GM06990 (cell line): ENCODE results near the gene BPIFB4.

Experiments
- DNase-seq: peaks from one replicate; pipeline ENCODE4 v3.0.0-alpha.2; 2011; ENCODE audit not compliant: insufficient read length; ENCODE audit errors: extremely low read depth
- H3K27me3 ChIP-seq: replicated peaks from 2 replicates; pipeline ENCODE4 v1.6.0; 2011; ENCODE audit warnings: low read length; ENCODE audit not compliant: control insufficient read depth, insufficient read depth
- H3K36me3 ChIP-seq: 2 replicates; pipeline ENCODE4 v1.5.1; 2011; ENCODE audit warnings: low read length; ENCODE audit not compliant: control insufficient read depth, insufficient read depth
- H3K4me3 ChIP-seq: replicated peaks from 2 replicates; pipeline ENCODE4 v1.5.1; 2011; ENCODE audit warnings: low read depth, mild to moderate bottlenecking, control low read depth, low read length
- TF ChIP-seq, protein P1 (sequence below): IDR thresholded peaks from 2 replicates; pipeline ENCODE4 v1.5.1; 2011; ENCODE audit warnings: low read length, control low read depth, mild to moderate bottlenecking, inconsistent platforms; ENCODE audit not compliant: insufficient read depth, poor library complexity, severe bottlenecking

BPIFB4 gene

DNA sequence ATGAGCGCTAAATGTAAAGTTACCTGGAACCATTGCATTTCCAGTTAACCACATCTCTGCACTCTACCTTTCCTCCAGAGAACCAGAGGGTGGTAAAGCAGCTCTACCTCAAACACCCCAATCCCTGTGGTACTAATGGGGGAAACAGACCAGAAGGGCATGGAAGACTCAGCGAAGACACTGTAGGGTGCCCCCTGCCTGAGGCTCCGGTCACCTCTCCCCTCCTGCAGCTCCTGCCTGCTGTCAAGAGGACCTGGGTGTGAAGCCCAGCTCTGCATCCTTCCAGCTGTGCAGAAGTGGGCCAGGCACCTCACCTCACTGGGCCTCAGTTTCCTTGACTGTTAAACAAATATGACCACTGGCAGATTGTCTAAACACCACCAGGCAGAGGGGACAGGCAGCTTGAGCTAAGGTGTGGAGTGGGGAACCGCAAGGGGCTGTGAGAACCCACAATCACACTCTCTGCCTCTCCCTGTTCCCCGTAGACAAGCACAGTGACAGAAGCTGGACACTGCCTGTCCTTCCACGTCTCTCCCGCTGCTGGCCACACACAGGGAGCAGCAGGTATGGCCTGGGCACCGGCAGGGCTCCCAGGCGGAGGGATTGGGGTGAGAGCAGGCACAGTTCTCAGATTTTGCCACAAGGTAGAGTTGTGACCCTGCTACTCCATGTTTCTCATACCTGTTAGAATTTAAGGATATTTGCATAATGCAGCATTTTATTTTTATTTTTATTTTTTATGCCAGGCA lies 79.4 kb downstream of the BPIFB4 start:
- H3K27me3 ChIP-seq, result no peaks in the 10 kb centered on the region; the same call in none of the 2 replicates
- DNase-seq, result no peak
- TF ChIP-seq, protein P1, sequence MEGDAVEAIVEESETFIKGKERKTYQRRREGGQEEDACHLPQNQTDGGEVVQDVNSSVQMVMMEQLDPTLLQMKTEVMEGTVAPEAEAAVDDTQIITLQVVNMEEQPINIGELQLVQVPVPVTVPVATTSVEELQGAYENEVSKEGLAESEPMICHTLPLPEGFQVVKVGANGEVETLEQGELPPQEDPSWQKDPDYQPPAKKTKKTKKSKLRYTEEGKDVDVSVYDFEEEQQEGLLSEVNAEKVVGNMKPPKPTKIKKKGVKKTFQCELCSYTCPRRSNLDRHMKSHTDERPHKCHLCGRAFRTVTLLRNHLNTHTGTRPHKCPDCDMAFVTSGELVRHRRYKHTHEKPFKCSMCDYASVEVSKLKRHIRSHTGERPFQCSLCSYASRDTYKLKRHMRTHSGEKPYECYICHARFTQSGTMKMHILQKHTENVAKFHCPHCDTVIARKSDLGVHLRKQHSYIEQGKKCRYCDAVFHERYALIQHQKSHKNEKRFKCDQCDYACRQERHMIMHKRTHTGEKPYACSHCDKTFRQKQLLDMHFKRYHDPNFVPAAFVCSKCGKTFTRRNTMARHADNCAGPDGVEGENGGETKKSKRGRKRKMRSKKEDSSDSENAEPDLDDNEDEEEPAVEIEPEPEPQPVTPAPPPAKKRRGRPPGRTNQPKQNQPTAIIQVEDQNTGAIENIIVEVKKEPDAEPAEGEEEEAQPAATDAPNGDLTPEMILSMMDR, result no peak
- no peak overlapping the region for H3K4me3 ChIP-seq
- no peaks in the 10 kb centered on the region for H3K36me3 ChIP-seq

DNA sequence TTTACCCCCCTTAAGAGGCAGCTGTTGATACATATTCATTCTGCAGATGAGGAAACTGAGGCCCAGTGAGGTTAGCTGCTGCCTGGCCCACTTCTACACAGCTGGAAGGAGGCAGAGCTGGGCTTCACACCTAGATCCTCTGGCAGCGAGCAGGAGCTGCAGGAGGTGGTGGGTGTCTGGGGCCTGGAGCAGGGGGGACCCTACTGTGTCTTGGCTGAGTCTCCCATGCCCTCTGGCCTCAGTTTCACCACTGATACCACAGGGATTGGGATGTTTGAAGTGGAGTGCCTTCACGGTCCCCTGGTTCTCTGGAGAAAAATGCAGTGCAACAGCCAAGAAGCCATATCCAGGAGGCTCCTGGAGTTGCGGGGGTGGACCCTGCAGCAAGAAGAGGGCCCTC lies 80.3 kb downstream of the BPIFB4 start:
- H3K27me3 ChIP-seq, result no peaks in the 10 kb centered on the region; the same call in none of the 2 replicates
- H3K4me3 ChIP-seq, result no peak overlapping the region
- no peak for DNase-seq
- TF ChIP-seq, protein P1, result no peak
- no peaks in the 10 kb centered on the region for H3K36me3 ChIP-seq

DNA sequence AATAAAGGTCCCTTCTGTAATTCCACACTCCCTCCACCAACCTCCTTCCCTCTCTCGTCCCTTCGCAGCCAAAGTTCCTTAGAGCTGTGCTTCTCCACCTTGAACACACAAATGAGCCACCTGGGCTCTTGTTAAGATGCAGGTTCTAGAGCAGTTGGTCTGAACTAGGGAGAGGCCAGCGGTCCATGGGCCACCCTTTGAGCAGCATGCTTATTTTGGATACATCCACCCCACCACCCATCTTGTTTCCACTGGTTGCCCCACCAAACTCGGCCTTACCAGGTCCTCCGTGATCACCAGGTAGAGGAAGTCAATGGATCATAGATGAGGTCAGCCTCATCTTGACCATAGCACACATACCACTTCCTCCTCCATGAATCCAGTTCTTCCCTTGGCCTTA lies 81.2 kb downstream of the BPIFB4 start:
- H3K27me3 ChIP-seq, result no peaks in the 10 kb centered on the region; the same call in none of the 2 replicates
- H3K36me3 ChIP-seq, result no peaks in the 10 kb centered on the region
- no peak overlapping the region for H3K4me3 ChIP-seq
- no peak for DNase-seq
- TF ChIP-seq, protein P1, result no peak
